GM18870 (cell line): ENCODE measurements around the gene C1orf94.

ENCODE experiments used
- ATAC-seq: cut with Tn5 transposase; IDR thresholded peaks from one replicate; pipeline ENCODE4 v1.9.1; 2021; ENCODE audit warnings: moderate library complexity; ENCODE audit not compliant: unreplicated experiment

C1orf94 gene, protein sequence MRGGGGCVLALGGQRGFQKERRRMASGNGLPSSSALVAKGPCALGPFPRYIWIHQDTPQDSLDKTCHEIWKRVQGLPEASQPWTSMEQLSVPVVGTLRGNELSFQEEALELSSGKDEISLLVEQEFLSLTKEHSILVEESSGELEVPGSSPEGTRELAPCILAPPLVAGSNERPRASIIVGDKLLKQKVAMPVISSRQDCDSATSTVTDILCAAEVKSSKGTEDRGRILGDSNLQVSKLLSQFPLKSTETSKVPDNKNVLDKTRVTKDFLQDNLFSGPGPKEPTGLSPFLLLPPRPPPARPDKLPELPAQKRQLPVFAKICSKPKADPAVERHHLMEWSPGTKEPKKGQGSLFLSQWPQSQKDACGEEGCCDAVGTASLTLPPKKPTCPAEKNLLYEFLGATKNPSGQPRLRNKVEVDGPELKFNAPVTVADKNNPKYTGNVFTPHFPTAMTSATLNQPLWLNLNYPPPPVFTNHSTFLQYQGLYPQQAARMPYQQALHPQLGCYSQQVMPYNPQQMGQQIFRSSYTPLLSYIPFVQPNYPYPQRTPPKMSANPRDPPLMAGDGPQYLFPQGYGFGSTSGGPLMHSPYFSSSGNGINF

DNA sequence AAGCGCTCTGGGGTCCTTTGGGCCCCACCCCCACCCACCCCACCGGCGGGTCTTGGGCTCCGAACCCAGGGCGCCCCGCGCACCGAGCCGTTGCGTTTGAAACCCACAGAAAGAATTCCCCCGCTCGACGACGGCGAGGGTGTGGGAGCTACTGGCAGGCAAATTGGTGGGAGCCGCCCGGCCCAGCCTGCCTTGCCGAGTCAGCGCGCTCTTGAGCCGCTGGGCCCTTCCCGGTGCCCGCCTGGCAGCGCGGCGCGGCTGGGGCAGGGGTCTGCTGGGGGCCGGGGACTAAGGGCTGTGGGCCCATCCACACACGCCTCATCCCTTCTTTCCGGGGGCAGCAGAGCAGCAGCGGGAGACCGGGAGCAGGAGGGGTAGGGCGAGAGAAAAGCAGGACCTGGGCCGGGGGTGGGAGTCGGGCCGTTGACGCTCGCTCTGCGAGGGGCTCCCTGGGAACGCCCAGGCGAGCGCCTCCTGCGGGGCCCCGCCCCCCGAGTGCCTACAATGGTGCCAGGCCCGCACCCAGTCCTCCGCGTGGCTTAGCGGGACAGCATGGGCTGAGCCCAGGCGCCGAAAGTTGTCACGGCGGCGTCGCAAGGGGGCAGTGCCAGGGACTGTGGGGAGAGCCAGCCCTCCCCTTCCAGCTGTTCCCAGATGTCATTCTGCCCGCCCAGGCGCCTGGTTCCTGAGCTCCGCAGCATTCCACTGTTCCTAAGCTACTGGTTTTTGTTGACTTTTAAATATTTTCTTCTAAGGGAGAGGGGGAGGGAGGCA lies at the start of gene C1orf94:
Gene C1orf94, plus strand, starts transcription at position 78 of the 774 bp plus-strand sequence. CDS start 883 bp downstream, outside the sequence.
- no peak for ATAC-seq

DNA sequence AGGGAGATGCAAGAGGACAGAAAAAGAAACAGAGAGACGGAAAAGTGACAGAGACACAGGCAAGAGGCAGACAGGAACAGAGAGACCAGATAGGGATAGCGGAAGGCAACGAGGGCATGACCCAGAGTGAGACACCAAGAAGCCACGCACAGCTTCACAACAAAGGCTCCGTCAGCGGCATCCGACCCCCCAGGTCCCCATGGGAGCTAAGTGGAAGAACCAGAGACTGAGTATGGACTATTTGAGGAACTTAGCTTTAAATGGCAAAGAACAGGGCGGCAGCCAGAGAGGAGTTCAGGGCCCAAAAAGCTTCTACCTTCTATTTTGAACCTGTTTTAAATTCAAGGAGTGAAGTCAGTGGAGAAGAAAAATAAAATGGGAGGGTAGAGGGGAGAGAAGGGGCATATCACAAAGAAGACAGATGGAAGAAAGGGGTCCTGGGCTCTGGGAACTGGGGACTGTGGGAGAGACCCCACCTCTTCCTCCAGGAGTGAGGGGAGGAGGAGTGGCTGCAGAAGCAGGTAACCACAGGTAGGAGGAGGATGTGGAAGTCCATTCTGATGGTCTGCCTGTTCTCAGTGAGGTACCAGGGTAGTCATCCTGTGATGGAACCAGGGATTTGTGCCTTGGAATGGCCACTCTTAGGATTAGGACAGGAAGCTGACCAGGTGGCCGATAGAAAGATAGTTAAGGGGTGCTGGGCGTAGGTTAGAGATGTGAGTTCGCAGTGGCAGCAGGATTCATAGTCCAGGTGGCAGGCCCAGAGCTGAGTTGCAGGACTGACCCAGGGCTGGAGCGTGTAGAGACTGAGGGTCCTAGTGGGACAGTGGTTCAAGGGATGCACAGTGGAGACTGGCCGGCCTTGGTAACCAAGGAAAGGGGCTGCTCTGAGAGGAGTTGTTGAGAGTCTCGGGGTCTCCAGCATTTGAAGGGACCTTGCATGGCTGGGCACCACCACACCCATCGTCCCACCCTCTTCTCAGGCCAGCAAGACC lies 49.4 kb upstream of the C1orf94 start:
- no peak for ATAC-seq

DNA sequence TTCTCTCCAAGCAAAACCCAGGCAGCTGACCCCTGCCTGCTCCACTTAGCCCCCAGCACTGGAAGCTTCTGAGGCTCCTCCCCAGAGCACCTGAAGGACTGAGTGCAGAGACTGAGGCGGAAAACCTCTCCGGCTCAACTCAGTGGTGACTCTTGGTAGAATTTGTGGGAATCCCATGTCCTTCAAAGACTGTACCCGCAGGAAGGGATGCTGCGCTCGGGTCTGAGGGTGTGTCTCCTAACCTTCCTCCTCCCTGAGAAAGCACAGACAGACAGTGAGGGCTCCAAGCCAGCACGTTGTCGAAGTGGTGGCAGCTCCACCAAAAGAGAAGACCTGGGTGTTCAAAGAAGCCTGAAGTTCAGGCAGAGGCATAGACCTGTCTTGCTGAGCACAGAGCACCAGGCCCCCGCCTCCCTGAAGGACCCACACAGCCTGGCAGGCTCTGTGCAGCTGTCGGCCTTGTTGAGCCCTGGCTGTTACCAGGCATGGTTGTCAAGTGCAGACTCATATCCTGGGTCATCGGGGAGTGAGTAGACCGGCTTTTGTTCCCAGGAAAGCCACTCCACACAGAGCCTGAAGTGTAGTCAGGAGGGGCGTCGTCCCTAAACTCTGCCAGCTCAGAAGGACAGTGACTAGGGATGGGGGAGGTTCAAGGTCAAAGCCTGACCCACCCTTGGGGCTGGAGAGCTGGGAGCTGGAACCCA lies 48.4 kb upstream of the C1orf94 start:
- no peak for ATAC-seq

DNA sequence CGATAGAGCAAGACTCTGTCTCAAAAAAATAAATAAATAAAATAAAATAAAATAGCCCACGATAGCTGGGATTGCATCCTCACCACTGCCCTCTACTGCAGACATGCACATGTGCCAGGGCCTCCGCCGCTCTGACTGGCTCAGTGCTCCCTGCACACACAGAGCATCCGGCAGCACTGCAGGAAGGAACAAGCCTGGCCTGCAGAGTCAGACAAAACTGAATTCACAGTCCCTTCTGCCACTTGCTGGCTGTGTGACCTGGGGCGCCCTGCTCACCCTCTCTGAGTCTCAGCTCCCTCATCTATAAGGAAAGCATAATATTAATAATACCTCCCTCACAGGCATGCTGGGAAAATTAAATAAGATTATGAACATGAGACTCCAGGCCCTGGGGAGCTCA lies 47.1 kb upstream of the C1orf94 start:
- ATAC-seq = no peak

DNA sequence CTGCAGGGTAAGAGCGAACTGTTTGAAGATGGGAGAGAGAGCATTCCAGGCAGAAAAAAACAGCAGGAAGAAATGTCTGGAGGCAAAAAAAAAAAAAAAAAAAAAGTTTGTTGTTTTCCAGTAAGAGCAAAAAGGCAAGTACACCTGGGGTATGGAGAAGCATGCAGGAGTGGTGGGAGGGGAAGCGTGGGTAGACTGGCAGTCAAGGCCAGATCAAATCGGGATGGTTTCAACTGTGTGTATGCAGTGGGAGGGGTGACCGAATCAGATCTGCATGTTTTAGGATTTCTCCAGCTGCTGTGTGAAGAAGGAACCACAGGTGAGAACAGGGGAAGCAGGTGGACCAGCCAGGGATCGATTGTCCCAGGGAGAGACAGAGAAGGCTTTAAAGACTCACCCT lies 46.4 kb upstream of the C1orf94 start:
- no peak for ATAC-seq

DNA sequence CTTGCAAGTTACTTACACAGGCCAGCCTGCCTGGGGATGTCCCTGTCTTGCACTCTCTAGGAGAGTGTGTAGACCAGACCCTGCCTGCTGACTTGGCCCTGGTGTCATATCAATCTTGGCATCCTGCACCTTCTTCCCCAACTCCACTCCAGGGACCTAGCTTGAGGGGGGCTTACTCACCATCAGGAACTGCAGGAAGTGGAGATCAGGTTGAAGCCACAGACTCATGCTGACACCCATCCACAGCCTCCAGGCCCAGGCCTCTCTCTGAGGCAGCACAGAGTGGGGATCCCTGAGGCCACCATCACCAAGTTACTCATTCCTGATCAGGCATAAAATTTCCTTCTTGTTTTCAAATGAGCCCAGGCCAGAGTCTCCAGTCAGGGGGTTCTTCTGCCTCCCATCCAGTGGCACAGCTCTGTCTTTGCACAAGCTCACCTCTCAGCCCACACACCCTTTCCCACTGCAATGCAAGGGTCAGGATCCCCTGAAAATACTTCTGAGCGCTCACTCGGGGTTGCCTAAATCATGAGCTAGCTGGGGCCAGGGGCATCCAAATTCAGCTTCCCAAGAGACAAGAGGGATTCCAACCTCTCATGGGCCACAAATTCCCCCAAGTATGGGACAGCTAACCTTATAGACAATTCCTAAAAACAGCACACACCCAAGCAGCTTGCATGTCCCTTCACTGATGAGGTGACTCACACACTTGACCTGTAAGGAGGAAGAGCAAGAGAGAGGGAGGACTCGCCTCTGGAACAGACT lies 45.1 kb upstream of the C1orf94 start:
- ATAC-seq = no peak

DNA sequence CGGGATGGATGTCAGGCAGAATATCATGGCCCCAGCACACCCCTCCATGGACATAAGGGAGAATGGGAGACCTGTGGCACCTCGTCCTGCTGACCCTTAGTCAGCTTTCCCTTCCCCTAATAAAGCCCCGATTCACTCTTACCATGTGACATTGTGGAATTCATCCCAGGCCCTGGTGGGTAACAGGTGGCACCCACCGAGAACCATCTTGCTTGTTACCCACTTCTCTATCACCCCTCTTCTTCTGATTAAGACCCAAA lies 44.6 kb upstream of the C1orf94 start:
- ATAC-seq = no peak

DNA sequence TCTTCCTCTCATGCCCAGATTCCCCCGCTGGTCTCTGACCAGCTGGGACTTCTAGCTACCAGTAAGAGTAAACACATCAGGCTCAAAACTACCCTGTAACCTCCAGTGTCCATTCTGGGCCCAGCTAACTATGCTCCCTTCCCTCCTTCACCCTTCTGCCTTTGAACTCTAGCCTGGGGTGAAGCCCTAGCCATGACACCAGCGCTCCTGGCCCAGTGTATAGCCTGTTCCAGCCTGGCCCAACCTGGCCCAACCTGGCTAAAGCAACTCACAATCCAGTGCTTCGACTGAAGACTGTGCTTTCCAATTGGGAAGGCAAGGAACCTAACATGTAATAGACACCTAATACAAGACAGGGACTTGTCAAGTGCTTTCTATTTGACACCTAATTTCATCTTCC lies 39.3 kb upstream of the C1orf94 start:
- ATAC-seq = no peak

DNA sequence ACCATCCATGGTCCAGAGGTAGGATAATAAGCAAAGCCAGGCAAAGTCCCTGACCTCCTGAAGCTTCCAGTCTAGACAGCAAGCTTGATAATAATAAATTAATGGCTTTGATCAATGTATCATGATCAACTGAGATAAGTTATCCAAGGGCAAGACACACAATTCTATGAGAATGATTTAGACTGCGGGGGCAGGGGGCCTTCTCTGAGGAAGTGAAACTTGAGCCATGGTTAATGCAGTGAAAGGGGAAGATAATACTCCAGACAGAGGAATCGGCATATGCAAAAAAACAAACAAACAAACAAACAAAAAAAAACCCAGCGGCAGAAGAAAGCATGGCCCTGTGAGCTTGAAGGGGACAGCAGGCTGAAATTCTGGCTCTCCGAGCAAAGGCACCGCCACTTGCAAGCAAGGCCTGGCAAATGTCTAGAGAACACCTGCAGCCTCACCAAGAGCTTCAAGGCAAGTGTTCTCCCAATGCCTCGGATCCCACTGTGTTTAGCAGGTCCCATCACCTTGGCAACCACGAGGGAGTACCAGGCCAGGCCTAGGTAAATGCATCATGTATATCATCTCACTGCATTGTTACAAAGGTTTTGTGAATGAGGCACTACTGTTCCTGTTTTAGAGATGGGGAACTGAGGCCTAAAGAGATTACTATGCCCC lies 36.6 kb upstream of the C1orf94 start:
- no peak for ATAC-seq

DNA sequence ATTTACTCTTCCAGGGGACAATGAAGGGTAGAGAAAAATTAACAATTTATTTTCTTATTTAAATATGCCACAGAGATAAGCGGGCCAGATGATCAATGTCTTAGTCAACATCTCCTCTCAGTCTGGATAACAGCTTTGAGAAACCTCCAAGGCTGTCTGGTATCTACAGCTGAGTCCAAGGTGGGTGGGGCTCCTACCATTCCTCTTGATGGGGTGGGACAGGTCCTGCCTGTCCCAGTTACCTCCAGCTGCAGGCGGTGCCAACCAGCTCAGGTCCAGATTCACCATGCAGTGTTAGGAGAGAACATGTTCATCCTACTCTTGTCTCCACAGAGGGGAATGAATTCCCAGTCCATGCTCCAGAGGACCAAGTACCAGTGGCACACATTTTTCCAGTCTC lies 32.7 kb upstream of the C1orf94 start:
- ATAC-seq = no peak

DNA sequence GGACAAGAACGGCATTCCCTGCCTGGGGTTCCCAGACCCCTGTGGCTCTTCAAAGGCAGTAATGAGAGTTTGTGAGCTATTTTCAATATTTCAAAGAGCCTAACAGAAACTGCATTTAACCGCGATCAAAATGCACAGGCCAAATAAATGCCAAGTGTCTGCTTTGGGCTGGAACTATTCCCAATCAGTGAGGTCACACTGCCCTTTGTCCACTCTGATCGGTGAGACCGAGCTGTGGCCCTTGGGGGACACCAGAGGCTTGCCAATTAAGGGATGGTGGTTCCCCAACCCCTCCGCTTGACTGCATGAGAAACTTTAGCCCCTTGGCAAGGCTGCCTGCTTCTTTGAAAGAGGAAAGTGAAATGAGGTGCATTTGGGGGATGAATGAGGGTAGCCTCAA lies 31.9 kb upstream of the C1orf94 start:
- no peak for ATAC-seq

DNA sequence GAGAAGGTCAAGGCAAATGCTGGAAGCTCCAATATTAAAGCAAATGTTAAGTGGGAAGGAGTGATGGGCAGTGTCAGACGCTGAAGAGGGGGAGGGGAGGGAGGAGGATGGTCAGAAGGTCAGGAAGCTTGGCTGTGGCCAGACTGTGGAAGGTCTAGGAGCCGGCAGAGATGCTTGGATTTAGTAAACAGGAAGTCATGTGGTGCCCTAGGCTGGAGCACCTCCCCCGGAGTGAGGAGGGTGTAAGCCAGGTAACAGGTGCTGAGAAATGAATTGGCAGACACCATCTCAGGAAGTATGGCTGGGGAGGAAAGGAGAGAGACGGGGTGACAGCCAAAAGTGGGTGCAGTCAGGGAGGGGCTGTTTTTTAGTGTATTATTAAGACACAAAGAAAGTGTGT lies 29.4 kb upstream of the C1orf94 start:
- ATAC-seq = no peak

DNA sequence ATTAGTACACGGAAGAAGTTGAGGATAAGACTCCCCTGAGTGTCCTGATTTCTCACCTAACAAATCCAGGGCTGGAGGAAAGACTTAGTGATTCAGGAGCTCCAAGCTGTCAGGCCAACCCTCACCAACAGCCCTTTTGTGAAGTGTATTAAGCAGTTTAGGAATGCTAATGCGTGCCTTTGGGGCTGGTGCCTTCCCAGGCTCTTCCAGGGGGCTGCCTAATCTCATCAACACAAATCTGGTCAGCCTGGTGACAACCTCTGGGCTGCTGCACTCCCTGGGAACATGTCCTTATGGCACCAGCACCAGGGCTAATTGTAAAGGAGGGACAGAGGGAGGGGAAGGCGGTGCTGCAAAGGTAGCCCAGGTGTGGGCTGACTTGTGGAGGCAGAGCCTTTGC lies 27.2 kb upstream of the C1orf94 start:
- ATAC-seq = no peak

DNA sequence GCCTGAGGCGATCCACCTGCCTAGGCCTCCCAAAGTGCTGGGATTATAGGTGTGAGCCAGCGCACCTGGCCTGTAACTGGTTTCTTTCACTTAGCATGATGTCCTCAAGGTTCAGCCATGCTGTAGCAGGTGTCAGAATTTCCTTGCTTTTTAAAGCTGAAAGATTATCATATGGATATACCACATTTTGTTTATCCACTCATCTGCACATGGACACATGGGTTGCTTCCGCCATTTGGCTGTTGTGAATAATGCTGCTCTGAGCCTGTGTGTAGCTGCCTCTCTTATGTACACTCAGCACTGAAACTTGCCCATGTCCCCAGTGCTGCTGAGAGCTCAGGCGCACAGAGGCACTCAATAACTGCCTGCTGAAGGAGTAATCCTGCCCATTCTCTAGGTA lies 23.5 kb upstream of the C1orf94 start:
- no peak for ATAC-seq

DNA sequence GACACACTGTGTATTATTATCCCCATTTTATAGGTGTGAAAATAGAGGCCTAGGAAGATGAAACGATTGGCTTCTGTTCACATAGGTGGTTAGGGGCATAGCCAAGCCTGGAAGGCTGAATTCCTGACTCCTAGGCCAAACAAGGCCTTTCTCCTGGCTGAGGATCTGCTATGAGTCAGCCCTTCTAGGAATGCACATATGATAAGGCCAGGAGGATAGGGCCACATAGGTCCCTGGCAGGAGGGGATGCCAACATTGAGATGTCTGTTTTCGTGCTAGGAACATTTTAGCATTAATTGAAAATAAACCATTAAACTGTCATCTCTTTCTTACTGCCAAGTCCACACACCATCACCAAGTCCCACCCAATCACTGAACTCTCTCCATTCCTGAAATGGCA lies 20.8 kb upstream of the C1orf94 start:
- ATAC-seq = no peak

DNA sequence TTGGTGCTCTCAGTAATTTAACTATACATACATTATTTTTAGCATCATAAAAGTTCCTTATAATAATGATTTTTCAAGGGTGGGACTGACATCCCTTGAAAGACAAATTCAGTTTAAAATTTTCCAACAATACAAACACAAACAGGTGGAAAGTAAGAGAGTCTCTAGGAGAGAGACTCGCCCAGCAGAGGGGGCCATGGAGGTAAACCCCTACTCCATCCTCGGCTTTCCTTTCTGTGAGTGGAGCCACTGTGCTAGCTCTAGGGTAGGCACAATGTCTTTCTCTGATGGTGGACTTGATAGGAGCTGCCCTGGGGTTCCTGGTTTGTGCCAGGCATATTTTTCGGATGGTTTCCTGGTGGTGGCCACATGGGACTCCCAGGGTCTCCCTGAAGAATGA lies 20.0 kb upstream of the C1orf94 start:
- no peak for ATAC-seq

DNA sequence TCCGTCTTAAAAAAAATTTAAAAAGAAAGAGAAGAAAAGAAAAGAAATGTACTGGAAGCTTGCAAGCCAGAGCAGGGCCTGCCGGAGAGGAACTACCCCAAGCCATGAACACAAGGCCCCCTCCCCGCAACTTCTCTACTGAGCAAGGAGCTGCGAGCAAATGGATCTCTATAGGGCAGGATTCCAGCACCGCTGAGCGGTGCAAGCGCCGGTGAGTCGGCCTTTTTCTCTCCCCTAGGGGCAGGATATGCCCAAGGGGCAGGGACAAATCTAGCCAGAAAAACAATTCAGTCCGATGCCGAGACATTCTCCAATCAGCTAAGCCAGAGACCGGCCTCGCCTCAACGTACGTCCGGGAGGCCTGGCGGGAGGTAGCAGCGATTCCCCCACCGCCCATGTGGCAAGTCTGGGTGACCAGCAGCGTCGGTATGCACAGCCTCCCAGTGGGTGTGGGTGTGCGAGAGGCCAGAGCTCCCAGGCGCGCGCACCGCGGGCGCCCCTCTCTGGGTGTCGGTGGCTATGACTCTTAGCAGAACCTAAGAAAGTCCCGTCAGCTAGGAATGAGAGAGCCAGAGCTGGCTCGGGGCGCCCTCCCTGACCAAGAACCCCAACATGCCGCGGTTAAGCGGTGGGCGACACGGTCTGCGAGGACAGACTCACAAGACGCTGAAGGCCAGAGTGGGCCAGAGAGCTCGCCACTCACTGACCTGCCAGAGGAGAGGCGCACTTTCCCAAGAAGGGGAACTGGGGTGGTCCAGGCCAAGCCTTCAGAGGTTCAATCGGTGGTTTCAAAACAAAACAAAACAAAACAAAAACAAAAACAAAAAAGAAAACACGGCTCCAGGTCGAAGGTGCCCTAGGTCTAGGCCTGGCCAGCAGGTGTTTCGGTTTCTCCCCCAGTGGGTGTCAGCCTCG lies 13.6 kb upstream of the C1orf94 start:
- no peak for ATAC-seq
